HG03039 (cell line): Measurements from ENCODE around the gene TNNC1.

Source experiments
- ATAC-seq: cut with Tn5 transposase; IDR thresholded peaks from one replicate; pipeline ENCODE4 v1.9.1; 2021; ENCODE audit warnings: mild to moderate bottlenecking, moderate library complexity; ENCODE audit not compliant: unreplicated experiment

TNNC1 gene

DNA sequence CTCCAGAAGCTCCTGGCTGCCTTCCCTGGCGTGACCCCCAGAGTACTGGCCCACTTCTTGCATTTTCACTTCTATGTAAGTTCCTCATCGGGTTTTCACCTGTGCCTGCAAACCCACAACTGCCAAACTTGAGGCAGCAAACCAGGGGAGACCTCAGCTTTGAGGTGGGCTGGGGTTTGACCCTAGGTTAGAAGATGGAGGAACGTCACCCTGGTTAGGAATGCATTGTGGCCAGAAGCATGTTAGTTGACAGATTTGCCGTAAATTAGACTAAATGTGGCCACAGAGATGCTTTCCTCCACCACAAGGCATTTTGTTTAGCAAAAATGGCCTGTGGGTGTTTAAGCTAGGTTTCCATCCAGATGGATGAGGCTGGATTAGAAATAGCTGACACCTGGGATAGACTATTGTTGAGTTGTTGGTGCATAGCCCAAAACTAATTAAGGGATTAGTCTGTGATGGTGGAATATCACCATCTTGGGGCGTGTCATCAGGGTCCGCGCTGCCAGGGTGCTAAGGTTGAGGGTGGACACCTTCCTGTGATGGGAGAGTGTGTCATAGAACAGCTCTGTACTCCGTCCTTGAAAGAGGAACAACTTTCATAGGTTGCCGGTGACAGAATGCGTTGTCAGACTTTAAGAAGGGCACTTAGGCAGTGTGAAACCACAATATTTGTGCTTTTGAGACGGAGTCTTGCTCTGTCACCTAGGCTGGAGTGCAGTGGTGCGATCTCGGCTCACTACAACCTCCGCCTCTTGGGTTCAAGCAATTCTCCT, 5.1 kb upstream of the TNNC1 start:
- ATAC-seq, result no peak

DNA sequence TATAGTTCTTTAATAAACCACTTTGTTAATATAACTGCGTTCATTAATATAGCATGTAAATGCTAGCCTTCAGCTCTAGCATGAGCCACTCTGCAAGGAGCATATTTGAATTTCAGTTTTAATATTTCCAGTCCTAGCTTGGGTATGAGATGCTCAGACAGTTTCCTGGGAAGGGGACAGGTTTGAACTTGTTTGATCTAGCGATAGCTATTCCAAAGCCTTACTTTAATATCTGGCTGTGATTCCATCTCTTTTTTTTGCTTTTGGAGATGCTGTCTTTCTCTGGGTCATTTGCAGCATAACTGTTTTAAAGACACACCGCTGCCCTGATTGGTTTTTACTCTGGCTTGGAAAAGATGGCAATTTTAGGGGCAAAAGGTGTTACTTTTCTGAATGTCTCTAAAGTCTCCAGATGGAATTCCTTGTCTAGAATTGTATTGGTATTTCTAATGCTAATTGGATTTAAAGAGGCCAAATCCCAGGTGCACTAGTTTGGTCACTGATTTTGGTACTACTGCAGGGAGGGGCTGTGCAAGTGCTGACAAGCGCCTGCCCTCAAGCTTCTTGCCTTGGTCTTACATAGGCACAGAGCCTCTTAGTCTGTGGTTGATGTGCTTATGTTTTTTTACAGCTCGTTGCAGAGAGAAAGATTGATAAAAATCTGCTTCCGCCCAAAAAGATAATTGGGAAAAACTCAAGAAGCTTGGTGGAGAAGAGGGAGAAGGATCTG, 4.4 kb upstream of the TNNC1 start:
- ATAC-seq, result no peak

DNA sequence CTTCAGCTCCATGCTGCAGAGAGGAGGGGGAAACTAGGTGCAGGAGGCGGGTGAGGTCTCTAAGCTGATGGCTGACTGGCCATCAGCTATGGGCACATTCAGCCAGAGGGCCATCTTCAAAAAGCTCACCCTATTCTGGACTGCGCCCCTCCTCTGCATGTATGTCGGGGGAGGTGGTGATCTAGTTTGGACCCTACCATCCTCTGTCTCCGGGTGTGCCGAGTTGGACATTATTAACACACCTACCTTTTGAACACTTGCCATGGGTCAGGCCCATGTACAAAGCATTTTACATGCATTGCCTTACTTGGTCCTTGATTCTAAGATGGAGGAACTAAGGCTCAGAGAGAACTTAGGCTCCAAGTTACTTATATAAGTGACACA, 3.0 kb upstream of the TNNC1 start:
- no peak for ATAC-seq

DNA sequence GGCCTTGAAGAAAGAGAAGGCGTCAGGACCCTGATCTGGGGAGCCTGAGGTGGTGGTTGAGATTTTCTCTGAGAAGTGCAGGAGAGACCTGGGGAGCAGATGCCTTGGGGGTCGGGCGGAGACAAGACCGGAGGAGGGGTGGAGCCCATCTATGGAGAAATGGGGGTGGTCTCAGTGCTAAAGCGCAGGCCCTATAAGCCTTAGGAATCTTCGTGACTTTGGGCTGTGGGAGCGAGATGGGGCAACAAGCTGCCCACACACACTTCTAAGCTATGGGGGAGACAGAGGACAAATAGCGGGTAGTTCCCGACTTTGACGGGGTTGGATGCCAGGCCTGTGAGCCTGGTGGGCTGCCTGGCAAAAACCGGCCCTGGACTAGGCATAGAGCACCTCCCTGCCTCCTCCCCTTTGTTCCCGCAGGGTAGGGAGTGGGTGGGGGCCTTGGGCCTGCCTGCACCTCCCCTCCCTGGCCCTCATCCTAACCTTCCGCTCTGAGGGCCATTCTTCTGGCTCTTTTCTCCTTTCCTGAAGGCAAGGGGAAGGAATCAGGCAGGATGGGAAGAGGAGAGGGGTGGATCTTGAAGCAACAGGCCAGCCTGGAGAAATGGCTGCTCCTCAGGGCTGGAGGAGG, 2.4 kb upstream of the TNNC1 start:
- no peak for ATAC-seq

DNA sequence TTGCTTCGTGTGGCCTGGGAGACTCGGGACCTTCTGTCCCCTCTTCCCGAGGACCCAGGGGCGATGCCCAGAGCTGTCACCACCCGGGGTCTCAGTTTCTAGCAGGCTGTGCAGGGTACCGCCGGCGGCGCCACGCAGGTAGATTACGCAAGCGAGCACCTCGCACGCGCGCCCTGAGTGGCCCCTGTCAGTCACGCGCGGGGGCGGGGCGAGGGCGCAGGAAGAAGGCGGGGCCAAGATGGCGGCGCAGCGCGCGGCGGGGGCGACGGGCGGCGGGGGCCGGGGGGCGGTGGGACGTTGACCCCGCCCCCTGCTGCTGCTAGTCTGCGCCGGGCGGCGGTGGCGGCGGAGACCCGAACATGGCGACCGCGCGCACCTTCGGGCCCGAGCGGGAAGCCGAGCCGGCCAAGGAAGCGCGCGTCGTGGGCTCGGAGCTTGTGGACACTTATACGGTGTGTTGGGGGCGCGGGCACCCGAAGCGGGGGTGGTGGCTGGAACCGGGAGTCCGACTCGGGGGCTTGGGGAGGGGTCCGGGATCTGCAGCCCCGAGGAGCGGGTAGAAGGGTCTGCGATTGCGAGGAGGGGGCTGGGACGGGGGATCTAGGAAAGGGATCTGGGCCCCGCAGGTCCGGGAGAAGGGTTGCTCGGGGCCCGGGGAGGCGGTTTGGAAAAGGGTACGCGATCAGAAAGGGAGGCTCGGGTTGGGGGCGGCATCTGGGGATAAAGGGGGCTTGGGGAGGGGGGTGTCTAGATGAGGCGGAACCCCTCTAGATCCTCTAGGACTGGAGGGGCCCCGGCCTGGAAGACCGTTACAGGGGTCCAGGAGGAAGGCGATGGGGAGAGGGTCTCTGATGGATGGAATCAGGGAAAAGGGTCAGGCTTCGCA, 1.7 kb upstream of the TNNC1 start, which contains the start of gene NISCH:
TSS of gene NISCH (plus strand) at position 322 of the 886 bp plus-strand sequence. CDS start at position 360, 38 bp downstream.
- peak; percentile 64 for ATAC-seq

DNA sequence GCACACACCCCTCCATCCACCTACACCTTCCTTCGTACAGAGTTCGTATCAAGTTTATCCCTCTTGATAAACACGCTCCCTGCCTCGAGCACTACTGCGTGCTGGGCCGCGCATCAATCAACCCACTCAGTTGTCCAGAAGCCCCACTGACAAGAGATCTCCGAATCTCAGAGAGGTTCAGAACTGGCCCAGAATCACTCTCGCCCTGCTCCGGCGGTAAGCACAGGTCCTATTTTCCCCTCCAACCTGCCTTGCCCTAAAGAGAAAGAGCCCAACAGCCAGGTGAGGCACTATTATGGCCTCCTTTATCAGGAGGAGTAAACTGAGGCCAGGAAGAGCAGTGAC, 1.1 kb upstream of the TNNC1 start:
- no peak for ATAC-seq

DNA sequence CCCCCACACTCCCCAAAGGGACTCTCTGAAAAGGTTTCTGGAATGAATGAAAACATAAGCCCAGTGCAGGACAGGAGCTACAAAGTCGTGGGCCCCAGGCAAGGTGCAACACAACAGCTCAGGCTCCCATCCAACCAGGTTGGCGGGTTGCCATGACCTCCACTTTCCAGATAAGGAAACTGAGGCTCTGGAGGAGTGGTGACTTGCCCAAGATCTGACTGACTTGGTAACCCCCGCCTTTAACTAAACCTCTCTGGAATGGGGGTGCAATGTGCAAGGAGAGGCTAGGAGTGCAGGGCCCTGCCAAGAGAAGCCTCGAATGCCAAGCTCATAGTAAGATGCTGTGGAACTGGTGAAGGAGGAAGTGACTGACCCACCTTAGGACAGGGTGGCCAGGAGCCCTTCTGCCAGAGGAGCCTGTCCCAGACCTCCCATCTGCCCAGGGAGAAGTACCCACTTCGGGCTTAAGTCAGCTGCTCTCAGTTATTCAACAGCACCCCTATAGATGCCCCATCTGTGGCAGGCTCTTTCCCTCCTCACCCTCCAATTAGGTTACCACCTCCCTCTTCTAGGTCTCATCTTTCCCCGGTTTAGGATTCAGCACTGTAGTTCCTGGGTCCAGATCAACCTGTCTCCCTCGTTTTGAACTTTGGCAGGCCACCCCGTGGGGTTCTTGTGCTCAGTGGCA, 553 bp upstream of the TNNC1 start:
- no peak for ATAC-seq

DNA sequence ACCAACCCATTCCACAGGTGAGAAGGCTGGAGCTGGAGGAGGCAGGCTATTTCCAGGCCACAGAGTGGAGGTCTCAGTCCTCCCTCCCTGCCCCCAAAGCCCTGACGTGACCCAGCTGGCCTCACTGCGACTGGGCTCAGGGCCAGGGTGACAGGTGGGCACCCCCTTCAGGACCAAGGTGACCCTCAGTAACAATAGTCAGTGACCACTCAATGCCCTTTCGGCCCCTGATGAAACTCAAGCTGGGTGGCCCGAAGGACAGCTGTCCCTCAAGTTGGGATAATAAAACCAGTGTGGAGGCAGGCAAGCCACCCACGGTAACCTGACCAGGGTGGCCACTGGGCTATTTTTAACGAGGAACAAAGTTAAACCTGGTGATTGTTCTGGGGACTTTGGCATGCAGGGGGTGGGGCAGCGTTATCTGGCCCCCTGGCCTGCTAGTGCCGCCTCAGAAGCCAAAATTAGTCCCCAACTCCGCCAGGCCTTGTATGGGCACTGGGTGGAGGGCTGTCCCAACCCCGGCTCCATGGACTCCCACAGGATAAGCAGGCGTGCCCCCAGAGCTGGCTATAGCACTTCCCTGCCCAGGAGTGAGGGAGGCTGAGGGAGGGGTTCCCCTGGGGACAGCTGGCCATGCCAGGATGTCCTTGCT, 1.1 kb downstream of the TNNC1 start:
- ATAC-seq, result no peak

DNA sequence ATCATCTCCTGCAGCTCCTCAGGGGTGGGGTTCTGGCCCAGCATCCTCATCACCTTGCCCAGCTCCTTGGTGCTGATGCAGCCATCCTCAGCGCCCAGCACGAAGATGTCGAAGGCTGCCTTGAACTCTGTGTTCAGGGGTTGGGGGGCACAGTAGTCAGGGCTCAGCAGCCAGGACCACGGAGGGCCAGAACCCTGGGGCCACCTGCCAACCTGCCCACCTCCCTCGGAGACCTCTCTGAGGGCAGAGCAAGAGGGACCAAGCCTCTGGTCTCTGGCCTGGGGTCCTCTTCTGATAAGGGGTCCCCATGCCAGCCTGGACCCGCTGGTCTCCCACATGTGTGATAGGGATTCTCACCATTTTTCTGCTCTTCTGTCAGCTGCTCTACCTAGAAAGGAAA, 1.7 kb downstream of the TNNC1 start:
- no peak for ATAC-seq

DNA sequence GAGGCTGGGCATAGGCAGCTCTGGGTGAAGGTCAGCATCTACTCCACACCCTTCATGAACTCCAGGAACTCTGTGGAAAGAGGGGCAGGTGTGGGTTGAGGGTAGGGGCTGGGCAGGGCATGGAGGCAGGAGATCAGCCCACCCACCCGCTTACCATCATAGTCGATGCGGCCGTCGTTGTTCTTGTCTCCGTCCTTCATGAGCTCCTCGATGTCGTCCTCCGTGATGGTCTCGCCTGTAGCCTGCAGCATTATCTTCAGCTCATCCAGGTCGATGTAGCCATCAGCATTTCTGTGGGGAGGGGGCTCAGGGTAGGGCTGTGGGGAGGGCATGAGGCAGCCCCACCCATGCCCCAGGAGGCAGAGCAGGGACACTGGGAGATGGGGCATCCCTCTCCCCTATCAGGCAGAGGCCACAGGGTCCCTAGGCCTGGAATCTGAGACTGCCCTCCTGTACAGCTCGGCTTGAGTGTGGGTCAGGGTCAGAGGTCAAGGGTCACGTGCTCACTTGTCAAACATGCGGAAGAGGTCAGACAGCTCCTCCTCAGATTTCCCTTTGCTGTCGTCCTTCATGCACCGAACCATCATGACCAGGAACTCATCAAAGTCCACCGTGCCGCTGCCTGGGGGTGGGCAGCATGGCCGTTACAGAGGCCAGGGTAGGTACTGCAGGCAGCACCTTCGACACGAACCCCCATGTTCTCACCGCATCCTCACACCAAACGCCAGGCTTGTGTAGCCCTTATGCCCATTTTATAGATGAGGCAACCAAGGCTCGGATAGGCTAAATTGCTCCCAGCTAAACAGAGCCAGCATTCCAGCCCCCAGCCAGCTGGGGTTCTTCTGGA, 2.4 kb downstream of the TNNC1 start:
- no peak for ATAC-seq

DNA sequence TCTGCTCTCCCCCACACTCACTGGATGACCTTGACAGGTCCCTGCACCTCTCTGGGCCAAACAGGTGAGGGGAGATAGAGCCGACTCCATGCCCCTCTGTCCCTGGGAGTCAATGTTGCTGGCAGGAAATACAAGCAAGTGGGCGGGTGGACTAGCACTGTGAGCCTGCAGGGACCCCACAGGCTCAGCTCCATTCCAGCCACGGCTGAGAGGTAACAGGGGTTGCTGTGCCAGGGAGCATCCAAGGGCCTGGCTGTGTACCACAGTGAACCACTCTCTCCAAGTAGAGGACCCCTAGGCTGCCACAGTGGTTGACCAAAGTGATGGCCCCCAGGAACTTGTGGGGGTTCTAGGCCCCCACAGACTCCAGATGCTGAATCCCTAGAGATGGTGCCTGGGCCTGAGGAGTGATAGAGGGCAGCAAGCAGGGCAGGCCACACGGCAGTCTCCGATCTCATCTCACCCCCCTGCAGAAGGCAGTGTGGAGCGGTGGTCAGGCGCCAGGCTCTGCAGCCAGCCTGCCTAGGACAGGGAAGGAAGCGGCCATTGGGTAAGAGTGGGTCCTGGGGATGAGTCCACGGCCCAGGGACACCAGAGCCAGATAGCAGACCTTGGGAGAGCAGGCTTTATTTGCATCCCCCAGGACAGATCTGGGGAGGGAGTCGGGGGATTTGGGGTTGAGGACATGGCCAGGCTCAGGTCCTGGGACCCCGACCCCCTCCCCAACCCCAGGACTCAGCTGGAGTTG, 3.2 kb downstream of the TNNC1 start:
- ATAC-seq, result no peak

DNA sequence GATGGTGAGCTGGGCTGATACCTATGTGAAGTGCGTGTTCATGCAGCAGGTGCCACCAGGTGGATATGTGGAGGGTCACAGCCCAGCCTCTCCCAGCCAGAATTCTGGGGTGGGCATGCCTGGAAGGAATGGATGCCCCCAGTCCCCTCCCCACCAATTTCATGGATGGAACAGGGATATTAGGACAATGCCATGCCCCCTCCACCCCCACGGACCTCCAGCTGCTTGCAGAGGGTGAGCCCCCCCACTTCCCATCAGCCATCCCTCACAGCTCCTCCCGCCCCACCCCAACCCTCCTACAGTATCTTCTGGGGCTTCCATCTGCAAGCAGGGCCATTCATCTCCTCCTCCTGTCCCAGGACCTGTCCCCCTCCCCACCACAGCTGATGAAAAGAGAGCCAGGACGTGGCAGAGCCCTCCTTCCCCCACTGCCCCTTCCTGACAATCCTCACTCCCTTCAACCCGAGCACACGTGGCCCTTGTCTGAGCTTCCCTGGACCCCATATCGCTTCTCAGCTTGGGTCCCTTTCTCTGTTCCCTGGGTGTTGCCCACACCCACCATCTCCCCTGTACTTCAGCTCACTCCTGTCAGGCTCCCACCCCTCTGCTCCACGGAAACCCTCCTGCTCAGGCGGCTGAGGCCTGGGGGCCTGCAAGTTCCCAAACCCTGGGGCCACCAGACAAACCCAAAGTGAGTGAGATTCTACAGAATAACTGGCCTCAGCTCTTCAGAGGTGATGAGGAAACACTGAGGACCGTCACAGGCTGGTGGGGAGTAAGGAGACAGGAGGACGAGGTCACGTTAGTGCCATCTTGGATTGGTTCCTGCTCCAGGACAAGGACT, 6.1 kb downstream of the TNNC1 start:
- no peak for ATAC-seq

DNA sequence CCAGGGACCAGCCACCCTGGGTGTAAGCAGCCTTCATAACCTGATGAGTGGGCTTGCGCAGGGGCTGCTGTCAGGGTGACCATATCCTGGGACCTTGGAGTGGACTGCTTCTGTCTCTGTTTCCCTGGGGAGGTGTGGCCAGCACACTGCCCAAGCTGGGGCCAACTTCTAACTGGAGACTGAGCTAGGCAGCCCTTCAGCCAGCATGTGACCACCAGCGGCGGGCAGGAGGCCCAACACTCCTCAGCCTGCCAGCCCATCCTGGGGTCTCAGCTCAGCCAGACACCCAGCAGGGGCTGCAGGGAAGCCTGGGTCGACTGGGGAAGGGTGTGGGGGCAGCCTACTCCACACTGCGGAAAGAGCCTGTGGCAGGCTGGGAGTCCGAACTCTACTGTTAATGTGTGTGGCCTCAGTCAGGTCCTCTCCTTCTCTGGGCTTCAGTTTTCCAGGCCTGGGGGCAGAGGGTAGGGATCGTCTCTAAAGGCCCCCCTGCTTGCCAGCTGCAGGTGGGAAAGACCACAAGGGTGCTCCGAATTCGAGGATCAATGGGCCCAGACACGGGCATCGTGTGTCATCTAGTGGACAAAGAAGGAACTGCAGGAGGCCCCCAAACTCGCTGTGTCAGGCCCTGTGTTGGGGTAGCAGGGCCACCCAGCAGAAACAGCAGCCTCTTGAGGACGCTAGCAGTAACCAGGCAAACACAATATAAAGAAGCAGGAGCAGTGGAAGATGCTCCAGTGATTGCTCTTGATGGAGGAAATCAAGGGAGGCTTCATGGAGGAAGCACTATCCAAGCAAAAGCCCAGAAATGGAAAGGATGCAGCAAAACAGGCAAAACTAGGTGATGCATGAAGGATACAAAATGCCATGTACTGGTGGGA, 7.0 kb downstream of the TNNC1 start:
- ATAC-seq, result no peak

DNA sequence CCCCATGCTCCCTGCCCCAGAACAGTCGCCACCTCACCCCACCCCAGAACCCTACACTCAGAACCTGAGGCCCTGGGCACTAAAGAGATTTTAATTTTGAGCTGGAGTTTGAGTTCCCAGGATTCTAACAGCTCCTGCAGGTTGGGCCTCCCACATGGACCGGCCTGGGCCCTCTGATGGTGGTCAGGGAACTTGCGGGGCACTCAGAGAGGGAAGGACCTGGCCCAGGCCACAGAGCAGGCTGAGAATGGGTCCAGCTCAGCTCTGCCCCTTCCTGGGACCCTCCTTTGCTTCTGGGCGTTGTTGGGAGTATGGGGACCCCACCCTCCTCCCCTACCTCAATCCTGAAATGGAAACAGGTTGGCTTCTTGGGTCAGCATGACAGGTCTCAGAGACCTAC, 7.8 kb downstream of the TNNC1 start:
- no peak for ATAC-seq

DNA sequence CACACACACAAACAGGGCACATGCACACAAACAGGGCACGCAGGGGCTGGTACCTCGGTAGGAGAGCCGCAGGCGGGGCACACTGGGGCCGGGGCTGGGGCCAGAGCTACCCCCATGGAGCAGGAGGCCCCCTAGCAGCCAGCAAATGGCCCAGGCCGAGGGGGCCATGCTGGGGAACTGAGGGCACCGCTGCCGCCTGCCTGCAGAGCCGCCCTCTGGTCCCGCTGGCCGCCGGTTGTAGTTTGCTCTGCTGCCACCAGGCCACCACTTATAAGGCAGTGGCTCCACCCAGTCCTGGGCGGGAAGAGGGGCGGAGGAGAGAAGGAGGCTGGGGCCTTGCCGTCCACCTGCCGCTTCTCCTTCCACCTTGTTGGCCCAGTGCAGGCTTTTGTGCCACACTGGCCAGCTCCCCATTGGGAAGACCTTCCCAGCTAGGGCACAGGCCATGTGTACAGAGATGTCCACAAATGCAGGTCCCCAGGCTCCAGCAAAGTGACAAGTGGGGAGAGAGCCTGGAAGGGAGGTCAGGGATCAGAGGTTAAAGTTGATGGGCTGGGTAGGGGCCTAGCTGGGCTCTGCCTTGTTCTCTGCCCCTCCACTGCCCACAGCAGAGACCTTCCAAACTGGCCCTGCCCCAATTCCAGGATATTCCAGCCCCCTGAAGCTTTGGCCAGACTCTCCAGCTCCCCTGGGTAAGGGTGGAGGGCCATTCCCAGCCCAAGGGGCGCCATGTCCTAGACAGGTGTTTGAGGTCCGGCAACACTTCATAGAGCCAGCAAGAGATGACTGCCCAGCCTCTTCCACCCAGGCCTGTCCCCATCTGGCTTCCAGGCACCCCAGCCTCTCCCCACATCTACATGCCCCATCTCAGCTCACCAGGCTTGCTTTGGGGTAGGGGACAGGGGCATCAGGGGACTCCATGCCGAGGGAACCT, 8.7 kb downstream of the TNNC1 start, which contains the start of gene SEMA3G:
TSS of gene SEMA3G (minus strand) at position 244 of the 934 bp plus-strand sequence. CDS start at position 168, 76 bp downstream.
- peak; percentile 66 for ATAC-seq
